ENCODE results near the gene LINC00237.

Gene LINC00237

GRCh38 chr20:21110811-21111210 lies 4.7 kb upstream of the LINC00237 start:
- Histone ChIP-seq H3K4me3 (ENCODE audit: low read depth, low read length) (no peak overlapping the region), H4K91ac (ENCODE audit: low read depth, low read length) (no peak overlapping the region), H2AK5ac (ENCODE audit: low read length) (no peak overlapping the region), H3K27ac (ENCODE audit: low read depth, low read length) (no peak overlapping the region), H3K23ac (ENCODE audit: low read length) (no peak overlapping the region), H4K12ac (ENCODE audit: low read depth, low read length) (no peak overlapping the region), H2BK120ac (ENCODE audit: insufficient read depth, low read length, poor library complexity) (no peak overlapping the region), H3K79me2 (ENCODE audit: control insufficient read depth, insufficient read depth, low read length, poor library complexity) (no peaks in the 10 kb centered on the region), H3K36me3 (ENCODE audit: control insufficient read depth in 1 of 2, insufficient read depth in 2 of 2, low read length in 2 of 2) (no peaks in the 10 kb centered on the region), H2AFZ (ENCODE audit: insufficient read depth, low read length, poor library complexity) (no peak overlapping the region), H3K9me3 (ENCODE audit: insufficient read depth, low read depth, low read length) (peaks cover 4% of the 10 kb centered on the region), H3K27me3 (ENCODE audit: insufficient read depth, low read length) (peaks cover 11% of the 10 kb centered on the region), H3K9ac (ENCODE audit: low read length) (no peak overlapping the region), H3K18ac (ENCODE audit: low read length) (no peak overlapping the region), H3K4ac (ENCODE audit: low read depth, low read length) (no peak overlapping the region), H3K79me1 (ENCODE audit: low read length) (no peaks in the 10 kb centered on the region), H2BK12ac (ENCODE audit: low read length) (no peak overlapping the region), H2BK5ac (ENCODE audit: low read depth, low read length, poor library complexity) (no peak overlapping the region), H4K8ac (ENCODE audit: low read depth, low read length) (no peak overlapping the region), H3K4me1 (ENCODE audit: control insufficient read depth in 1 of 2, insufficient read depth in 2 of 2, low read length in 2 of 2) (peaks cover 0 to 3% of the 10 kb centered on the region in 2 experiments), H3K4me2 (ENCODE audit: low read length) (no peak overlapping the region), H3K14ac (ENCODE audit: low read length) (no peak overlapping the region)
- no CpG with 5 or more reads among the region's 1 CpG for WGBS (ENCODE audit: extremely low coverage, insufficient coverage, insufficient read length)
- no peak for DNase-seq

- no CpG with 5 or more reads among the region's 2 CpGs for WGBS (ENCODE audit: extremely low coverage, insufficient coverage, insufficient read length)
- Histone ChIP-seq H4K91ac (ENCODE audit: low read depth, low read length) (no peak overlapping the region), H3K79me2 (ENCODE audit: control insufficient read depth, insufficient read depth, low read length, poor library complexity) (no peaks in the 10 kb centered on the region), H3K14ac (ENCODE audit: low read length) (no peak overlapping the region), H3K4me1 (ENCODE audit: control insufficient read depth in 1 of 2, insufficient read depth in 2 of 2, low read length in 2 of 2) (peaks cover 0 to 3% of the 10 kb centered on the region in 2 experiments), H2AFZ (ENCODE audit: insufficient read depth, low read length, poor library complexity) (no peak overlapping the region), H2BK12ac (ENCODE audit: low read length) (no peak overlapping the region), H3K79me1 (ENCODE audit: low read length) (no peaks in the 10 kb centered on the region), H2BK120ac (ENCODE audit: insufficient read depth, low read length, poor library complexity) (no peak overlapping the region), H3K23ac (ENCODE audit: low read length) (no peak overlapping the region), H3K4ac (ENCODE audit: low read depth, low read length) (no peak overlapping the region), H3K27ac (ENCODE audit: low read depth, low read length) (no peak overlapping the region), H3K27me3 (ENCODE audit: insufficient read depth, low read length) (peaks cover 27% of the 10 kb centered on the region), H4K8ac (ENCODE audit: low read depth, low read length) (no peak overlapping the region), H4K12ac (ENCODE audit: low read depth, low read length) (no peak overlapping the region), H3K18ac (ENCODE audit: low read length) (no peak overlapping the region), H3K4me3 (ENCODE audit: low read depth, low read length) (no peak overlapping the region), H3K36me3 (ENCODE audit: control insufficient read depth in 1 of 2, insufficient read depth in 2 of 2, low read length in 2 of 2) (no peaks in the 10 kb centered on the region), H2BK5ac (ENCODE audit: low read depth, low read length, poor library complexity) (no peak overlapping the region), H2AK5ac (ENCODE audit: low read length) (no peak overlapping the region), H3K9me3 (ENCODE audit: insufficient read depth, low read depth, low read length) (peaks cover 4% of the 10 kb centered on the region), H3K9ac (ENCODE audit: low read length) (no peak overlapping the region), H3K4me2 (ENCODE audit: low read length) (no peak overlapping the region)
- peak; percentile 45 to 71 for DNase-seq
Measured at GRCh38 chr20:21109144-21109543, 3.0 kb upstream of the LINC00237 start.

GRCh38 chr20:21105429-21106170 lies 558 bp downstream of the LINC00237 start:
- Histone ChIP-seq H4K12ac (ENCODE audit: low read depth, low read length) (no peak overlapping the region), H3K4me3 (ENCODE audit: low read depth, low read length) (no peak overlapping the region), H2BK120ac (ENCODE audit: insufficient read depth, low read length, poor library complexity) (no peak overlapping the region), H3K79me1 (ENCODE audit: low read length) (no peaks in the 10 kb centered on the region), H4K91ac (ENCODE audit: low read depth, low read length) (no peak overlapping the region), H3K9me3 (ENCODE audit: insufficient read depth, low read depth, low read length) (peaks cover 4% of the 10 kb centered on the region), H3K27me3 (ENCODE audit: insufficient read depth, low read length) (peaks cover 61% of the 10 kb centered on the region), H3K79me2 (ENCODE audit: control insufficient read depth, insufficient read depth, low read length, poor library complexity) (no peaks in the 10 kb centered on the region), H3K27ac (ENCODE audit: low read depth, low read length) (no peak overlapping the region), H3K4ac (ENCODE audit: low read depth, low read length) (no peak overlapping the region), H2BK5ac (ENCODE audit: low read depth, low read length, poor library complexity) (no peak overlapping the region), H3K4me2 (ENCODE audit: low read length) (peak overlapping the region; percentile 54), H2BK12ac (ENCODE audit: low read length) (no peak overlapping the region), H3K4me1 (ENCODE audit: control insufficient read depth in 1 of 2, insufficient read depth in 2 of 2, low read length in 2 of 2) (peaks cover 17 to 20% of the 10 kb centered on the region in 2 experiments), H4K8ac (ENCODE audit: low read depth, low read length) (no peak overlapping the region), H2AK5ac (ENCODE audit: low read length) (no peak overlapping the region), H3K36me3 (ENCODE audit: control insufficient read depth in 1 of 2, insufficient read depth in 2 of 2, low read length in 2 of 2) (no peaks in the 10 kb centered on the region), H2AFZ (ENCODE audit: insufficient read depth, low read length, poor library complexity) (peak overlapping the region; percentile 30), H3K23ac (ENCODE audit: low read length) (no peak overlapping the region), H3K14ac (ENCODE audit: low read length) (no peak overlapping the region), H3K9ac (ENCODE audit: low read length) (no peak overlapping the region), H3K18ac (ENCODE audit: low read length) (no peak overlapping the region)
- peak in 1 of 2 donors; percentile 30 for DNase-seq
- no CpG with 5 or more reads among the region's 50 CpGs for WGBS (ENCODE audit: extremely low coverage, insufficient coverage, insufficient read length)

- DNase-seq, result no peak
- H3K9me3 ChIP-seq (ENCODE audit: insufficient read depth, low read depth, low read length), result peaks cover 4% of the 10 kb centered on the region
- H2BK12ac ChIP-seq (ENCODE audit: low read length), result no peak overlapping the region
- no peak overlapping the region for H3K23ac ChIP-seq (ENCODE audit: low read length)
- no peak overlapping the region for H2AFZ ChIP-seq (ENCODE audit: insufficient read depth, low read length, poor library complexity)
- H3K4ac ChIP-seq (ENCODE audit: low read depth, low read length), result no peak overlapping the region
- no peak overlapping the region for H2BK120ac ChIP-seq (ENCODE audit: insufficient read depth, low read length, poor library complexity)
- H2BK5ac ChIP-seq (ENCODE audit: low read depth, low read length, poor library complexity), result no peak overlapping the region
- no peak overlapping the region for H3K14ac ChIP-seq (ENCODE audit: low read length)
- no peak overlapping the region for H3K27ac ChIP-seq (ENCODE audit: low read depth, low read length)
- no peak overlapping the region for H4K8ac ChIP-seq (ENCODE audit: low read depth, low read length)
- no peak overlapping the region for H4K91ac ChIP-seq (ENCODE audit: low read depth, low read length)
- peaks cover 17 to 23% of the 10 kb centered on the region in 2 experiments for H3K4me1 ChIP-seq (ENCODE audit: control insufficient read depth in 1 of 2, insufficient read depth in 2 of 2, low read length in 2 of 2)
- no peak overlapping the region for H3K4me3 ChIP-seq (ENCODE audit: low read depth, low read length)
- H3K27me3 ChIP-seq (ENCODE audit: insufficient read depth, low read length), result peaks cover 67% of the 10 kb centered on the region
- H3K36me3 ChIP-seq (ENCODE audit: control insufficient read depth in 1 of 2, insufficient read depth in 2 of 2, low read length in 2 of 2), result no peaks in the 10 kb centered on the region
- no peak overlapping the region for H2AK5ac ChIP-seq (ENCODE audit: low read length)
- no peak overlapping the region for H3K9ac ChIP-seq (ENCODE audit: low read length)
- H3K18ac ChIP-seq (ENCODE audit: low read length), result no peak overlapping the region
- no CpG with 5 or more reads among the region's 16 CpGs for WGBS (ENCODE audit: extremely low coverage, insufficient coverage, insufficient read length)
- H4K12ac ChIP-seq (ENCODE audit: low read depth, low read length), result no peak overlapping the region
- H3K79me1 ChIP-seq (ENCODE audit: low read length), result no peaks in the 10 kb centered on the region
- H3K79me2 ChIP-seq (ENCODE audit: control insufficient read depth, insufficient read depth, low read length, poor library complexity), result no peaks in the 10 kb centered on the region
- H3K4me2 ChIP-seq (ENCODE audit: low read length), result no peak overlapping the region
Measured at GRCh38 chr20:21104921-21105320, 1.2 kb downstream of the LINC00237 start.

Measured in trophoblast cell (in vitro differentiated cells and primary cell).